HG02798 (cell line): ENCODE measurements around the gene CCDC33.

Experiments used
- ATAC-seq: cut with Tn5 transposase; IDR thresholded peaks from one replicate; pipeline ENCODE4 v1.9.1; 2021; ENCODE audit warnings: mild to moderate bottlenecking; ENCODE audit not compliant: unreplicated experiment, poor library complexity

Gene CCDC33

DNA sequence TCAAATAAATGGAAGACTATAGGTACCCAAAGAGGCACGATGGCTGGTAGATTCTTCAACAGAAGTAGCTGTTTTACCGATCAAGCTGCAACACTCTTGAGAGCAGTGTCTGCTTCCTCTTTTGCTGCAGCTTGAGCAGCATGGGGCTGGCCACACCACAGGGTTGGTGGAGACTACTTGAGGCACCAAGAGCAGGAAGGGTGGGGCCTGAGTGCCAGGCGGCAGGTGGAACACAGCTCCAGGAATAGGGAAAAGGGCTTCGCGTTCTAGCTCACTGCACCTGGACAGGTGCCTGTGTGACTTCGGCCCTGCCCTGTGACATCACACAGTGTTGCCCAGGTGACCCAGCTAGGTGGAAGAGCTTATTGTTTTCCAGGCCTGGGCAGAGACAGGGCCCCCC is at the start of gene CCDC33:
CCDC33 (plus strand) TSS at position 365 of the 400 bp plus-strand sequence. CDS start 394 bp downstream, outside the sequence.
- ATAC-seq, result peak; percentile 57

DNA sequence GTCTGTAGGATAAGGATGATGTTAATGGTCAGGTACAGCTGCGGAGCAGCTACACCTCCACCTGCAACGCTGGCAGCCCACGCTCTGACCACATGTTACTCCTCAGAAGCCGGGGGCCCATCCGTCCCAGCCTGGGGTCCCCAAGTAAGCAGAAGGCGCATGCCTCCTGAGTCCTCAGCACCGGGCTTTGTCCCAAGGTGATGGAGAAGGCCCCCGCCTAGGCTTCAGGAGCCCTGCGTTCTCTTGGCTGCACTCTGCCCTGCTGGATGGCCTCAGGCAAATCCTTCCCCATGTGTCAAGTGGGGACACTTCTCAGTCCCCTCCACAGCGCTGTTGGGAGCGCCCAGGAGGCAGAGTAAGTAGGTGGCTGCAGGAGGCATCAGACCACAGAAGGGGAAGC is 47.9 kb upstream of the CCDC33 start:
- no peak for ATAC-seq

DNA sequence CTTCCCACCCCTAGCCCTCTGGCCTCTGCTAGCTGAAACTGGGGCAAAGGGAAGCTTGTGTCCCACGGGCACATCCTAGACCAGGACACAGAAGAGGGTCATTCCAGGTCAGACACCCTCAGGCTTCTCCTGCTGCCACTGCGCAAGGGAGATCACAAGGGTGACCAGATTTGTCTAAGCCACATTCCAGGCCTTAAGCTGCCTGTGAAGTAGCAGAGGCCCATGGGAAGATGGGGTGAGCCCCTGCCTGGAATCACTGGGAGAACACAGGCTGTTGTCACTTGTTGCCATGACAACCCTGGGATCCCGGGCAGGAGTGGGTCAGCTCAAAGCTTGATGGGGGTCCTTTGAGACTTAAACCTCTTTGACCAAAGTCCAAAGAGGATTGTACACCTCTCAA is 44.3 kb upstream of the CCDC33 start:
- no peak for ATAC-seq

DNA sequence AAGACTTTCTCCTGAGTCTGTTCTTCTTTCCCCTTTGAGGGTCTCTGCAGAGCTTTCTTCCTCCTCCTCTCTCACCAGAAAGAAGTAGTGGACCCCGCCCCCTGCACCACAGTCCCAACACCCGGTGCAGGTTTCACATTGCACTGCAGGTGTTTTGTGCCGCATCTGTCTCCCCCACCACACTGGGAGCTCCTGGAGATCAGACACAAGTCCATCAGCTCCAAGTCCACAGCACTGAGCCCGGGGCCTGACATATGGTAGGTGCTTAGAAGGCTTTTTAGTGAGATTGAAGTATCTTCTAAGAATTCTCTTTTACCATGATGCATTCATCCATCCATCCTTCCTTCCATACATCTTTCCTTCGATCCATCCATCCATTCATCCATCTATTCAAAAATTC is 43.4 kb upstream of the CCDC33 start:
- ATAC-seq, result no peak

DNA sequence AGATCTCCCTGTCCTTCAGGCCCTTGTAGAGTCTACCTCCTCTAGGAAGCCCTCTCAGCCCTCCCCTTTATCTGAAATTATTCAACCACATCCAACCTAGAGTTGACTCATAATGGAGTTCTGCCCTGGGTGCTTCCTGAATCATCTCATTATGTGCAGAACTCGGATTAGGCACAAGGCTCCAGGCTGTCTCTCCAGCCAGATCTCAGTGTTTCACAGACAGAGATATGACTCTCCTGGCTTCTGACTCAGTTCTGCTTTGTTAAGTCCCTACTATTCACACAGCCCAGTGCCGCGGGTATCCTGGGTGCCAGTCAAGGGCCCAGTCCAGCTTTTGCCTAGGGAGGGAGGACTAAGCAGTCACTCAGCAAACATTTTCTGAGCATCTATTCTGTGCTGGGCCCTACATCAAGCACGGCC is 42.8 kb upstream of the CCDC33 start:
- ATAC-seq, result no peak

DNA sequence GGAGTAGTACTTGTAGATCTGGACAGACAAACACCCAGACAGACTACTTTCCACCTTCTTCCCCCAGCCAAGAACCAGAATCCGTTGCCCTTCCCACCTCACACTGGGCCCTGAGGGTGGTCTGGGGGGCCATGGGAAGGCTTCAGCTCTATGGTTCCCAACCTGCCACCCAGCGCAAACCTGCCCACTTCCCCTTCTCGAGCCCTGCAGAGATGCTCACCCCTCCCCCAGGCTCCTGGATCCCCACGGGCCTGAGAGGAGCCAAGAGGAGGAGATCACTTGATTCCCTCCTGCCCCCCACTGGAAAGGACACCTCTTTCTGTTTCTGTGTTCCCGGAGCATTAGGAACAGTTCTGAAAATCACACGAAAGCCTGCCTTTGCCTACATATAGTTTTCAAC is 42.2 kb upstream of the CCDC33 start:
- no peak for ATAC-seq

DNA sequence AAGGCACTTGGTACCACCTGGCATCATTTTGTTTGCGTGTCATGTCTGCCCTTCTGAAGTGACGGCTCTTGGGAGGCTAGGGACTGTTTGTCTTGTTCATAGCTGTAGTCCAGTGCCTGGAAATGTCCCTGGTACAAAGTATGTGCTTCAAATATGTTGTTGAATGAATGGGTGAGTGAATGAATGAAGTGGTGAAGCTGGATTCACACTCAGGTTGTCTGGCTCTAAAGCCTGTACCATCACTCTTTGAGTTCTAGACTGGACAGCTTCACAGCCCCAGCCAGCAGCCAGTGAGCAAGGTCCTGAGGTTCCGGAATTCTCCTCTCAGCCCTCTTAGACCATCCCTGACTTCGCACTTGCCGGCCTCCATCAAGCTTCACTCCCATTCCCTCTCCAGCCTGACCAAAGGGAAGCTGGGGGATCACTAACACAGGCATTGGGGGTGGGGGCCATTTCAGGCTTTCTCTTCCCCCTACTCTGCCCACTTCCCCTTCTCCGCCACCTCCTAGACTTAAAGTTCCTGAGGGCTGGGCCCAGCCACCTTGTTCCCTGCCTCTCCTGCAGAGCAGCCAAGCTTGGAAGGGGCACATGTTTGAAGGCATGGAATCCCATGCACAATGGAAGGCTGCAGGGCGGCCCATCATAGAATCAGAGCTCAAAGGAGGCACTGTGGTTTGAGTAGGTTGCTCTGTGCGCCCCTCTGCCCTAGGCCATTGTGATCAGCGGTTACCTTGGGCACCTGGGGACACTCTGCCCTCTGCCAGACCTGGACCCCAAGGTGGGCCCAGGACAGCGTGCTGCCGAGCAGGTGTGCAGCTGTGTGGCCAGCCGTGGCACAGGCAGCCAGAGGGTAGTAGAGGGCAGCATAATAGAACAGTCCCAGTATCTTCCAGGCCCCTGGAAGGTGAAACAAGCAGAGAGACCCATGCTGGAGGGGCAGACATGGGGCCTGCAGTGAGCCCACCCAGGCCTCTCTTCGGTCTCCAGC is 41.3 kb upstream of the CCDC33 start:
- no peak for ATAC-seq

DNA sequence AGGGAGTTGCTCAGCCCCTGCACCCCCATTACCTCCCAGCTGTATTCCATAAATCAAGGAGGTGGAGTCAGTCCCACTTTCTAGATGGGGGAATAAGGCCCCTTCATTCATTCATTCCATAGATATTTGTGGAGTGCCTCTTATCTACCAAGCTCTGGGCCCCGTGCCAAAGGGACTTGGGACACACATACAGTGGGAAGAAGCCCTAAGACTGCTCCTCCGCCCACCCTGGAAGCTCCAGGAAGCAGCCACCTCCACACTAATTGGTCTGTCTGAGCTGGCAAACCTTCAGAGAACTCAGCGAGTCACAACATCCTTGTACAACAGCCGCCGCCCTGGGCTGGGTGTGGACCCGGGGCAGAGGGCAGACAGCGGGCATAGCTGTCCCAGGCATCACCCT is 40.0 kb upstream of the CCDC33 start:
- ATAC-seq, result no peak

DNA sequence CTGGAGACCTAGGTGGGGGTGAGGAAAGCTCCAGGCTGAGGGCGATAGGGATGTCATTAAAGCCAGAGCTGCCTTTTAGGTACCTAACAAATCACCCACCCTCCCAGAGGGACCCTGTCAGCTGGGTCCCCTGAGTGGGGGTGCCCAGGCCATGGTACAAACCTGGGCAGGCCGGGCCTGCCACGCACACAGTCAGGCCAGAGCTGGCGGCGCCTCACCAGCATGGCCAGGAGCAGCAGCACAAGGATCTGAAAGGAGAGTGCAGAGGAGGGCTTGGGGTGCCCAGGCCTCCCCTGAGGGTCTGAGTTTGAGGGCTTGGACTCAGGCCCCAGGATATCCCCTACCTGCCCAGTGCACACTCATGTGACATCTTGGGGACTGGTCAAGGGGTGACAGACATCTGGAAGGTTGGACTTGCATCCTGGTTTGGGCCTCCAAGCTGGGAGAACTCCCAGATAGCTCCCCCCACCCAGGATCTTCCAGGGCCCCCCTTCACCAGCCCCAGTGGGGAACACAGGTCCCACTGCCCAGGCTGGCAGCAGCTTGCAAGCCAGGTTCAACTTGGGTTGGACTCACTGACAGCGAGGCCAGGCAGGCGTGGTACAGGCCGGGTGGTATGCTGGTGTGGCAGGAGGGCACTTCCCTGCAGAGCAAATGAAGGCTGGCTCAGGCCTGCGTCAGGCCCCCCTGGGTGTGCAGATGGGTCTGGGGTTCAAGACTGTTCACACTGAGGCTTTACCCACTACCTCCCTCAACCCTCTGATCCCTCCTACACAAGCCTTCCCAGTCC is 38.8 kb upstream of the CCDC33 start:
- no peak for ATAC-seq

DNA sequence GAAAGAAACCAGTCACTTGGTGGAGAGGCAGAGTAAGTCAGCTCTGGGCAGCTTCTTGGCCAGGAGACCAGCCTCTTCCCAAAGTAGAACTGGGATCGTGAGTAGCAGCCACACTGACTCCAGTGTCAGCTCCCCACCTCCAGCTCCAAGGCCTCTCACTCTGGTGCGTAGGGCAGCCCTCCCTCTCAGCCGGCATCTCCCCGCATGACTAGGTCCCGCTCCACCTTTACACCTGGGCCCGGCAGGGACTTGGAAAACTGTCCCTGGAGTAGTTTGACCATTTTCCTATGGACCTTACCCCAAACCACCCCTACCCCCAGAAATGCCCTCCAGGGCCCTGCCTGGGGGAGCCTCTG is 36.9 kb upstream of the CCDC33 start:
- ATAC-seq, result no peak

DNA sequence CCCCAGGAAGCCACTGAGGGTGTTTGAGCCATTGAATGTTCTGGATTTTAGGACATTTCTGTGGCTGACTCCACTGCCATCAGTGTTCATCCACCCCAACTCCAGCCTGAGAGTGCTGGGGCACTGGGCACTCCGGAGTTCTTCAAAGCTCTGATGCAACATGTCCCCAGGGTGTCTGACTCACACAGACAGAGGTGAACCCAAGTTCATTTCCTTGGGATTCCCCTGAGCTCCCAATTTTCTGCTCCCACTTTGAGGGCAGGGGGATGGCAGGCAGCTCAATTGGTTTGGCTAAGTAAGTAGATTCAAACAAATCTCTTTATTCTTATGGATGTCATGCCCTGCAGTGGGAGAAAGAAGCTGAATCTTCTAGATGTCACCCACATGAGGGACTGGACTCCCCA is 35.7 kb upstream of the CCDC33 start:
- no peak for ATAC-seq

DNA sequence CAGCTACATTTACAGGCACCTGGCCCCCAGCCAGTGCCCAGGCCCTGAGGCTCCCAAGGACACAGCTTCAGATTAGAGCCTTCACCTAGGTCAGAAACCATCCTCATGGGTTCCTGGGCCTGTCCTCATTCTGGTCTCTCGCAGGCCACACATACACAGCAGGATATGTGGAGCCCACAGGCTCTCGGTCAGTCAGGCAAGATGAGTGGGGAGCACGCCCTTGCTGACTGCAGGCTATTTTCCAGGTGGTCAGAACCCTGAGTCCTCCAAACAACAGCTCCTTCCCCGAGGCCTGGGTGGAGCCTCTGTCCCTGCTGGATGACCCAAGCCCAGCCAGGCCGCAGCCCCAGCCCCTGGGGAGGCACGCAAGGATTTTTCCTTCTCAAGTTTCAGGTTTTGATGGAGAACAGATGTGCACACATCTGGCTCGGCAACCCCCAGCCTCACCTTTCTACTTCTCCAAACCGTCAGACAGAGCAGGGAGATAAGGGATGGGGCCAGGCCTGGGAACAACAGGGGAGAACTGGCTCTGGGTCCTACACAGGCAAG is 35.2 kb upstream of the CCDC33 start:
- ATAC-seq, result no peak

DNA sequence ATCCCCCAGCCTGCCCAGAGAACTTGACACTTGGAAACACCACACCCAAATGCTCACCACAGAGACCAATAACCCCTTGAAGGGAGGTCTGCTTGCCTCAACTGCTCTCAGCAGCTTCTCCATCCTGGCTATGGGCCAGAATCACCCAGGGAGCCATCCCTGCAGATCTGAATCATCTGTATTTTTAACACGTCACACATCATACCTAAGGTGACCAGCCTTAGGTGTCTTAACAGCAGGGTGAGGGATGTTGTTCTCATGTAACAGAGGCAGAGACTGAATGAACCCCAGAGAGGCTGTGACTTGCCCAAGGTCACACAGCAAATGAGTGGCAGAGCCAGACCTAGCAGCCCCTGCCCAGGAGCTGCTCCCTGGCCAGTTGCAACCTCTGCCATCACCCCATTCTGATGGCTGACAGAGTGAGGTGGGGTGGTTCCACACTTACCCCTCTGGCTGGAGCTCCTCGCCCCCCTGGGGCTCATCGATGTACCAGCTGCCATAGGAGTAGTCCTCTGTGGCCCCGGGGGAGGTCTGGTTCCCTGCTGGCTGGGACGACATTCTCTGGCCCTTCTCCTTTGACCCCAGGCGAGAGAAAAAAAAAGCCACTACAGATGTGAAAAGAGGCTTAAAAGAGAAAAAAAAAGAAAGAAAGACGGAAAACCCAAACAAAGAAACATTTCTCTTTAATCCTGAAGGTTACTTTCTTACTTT is 34.3 kb upstream of the CCDC33 start:
- ATAC-seq, result no peak

DNA sequence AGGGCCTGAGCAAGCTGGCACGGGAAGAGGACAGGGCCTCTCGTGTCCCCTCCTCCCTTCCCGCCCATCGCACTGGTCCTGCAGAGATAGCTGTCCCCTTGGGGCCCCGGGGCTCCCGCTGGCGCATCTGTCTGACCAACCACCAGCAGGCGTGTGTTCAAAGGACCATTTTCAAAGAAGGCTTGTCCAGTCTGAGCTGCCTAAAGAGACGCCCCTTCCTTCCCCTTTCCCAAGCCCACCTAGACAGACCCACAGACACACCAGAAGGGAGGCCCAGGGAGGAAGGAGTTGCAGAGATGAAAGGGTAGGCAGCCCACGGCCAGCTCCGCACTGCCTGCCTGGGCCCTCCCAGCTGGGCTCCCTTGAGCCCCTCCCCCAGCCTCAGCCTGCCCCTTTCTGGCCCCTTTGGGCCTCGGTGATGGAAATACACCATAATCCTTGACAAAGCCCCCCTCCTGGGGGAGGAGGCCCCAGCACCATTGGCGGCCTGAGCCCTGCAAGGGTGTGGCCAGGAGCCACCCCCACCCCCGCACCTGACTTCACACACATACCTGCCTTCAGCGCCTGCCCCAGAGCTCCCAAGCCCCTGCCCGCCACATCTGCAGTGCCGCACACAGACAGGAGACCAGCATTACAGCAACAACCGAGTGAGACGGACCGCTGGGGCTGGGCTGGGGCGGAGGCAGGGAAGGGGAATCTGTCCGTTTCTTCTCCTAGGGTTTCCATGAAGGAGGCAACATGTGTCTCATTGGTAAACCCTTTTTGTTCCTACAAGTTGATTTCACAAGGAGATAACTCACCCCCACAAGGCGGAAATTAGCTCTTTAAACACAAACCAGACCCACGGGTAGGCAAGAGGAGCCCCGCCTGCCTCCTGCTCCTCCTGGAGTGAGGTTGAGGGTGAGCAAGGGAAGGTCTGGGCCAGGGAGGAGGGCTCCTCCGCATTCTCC is 33.4 kb upstream of the CCDC33 start, which contains the start of gene STRA6:
STRA6 (minus strand) TSS at position 336 of the 950 bp plus-strand sequence. CDS start 520 bp downstream, outside the sequence.
- ATAC-seq, result no peak

DNA sequence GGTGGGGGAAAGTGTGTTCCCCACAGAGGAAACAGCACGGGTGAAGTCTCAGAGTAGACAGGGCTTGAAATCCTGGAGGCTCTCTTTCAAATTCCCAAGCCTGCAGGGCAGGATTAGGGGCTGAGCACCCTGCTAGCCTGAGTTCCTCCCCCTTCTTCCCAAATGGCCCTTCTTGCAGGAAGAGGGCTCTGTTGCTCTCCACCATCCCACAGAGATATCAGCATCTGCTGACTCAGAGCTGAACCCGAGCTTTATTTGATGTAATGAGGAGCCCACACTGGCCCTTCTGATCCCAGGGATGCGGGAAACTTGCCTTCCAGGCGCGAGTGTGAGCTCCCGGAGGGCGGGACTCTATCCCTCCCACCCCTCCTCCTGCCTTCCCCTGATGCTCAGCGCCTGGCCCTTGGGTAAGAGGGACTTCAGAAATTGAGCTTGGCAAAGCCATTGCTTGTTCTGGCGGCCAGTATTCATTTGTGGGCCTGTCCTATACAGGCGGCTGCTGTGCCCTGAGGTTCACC is 32.2 kb upstream of the CCDC33 start:
- ATAC-seq, result no peak

DNA sequence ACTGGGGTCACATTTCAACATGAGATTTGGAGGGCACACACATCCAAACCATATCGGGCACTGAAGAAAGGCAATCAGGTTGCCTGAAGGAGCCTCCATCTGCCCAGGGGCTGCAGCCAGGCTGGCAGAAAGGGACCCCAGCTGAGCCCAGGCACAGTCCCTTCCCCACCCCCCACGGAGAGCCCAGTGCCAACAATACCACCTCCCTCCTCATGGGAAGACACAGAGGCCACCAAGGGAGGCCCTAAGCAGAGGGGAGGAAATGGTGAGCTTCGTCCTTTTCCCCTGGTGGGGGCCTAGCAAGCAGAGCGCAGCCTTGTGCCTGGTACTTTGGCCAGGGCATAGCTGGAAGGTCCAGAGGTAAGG is 30.6 kb upstream of the CCDC33 start:
- no peak for ATAC-seq

DNA sequence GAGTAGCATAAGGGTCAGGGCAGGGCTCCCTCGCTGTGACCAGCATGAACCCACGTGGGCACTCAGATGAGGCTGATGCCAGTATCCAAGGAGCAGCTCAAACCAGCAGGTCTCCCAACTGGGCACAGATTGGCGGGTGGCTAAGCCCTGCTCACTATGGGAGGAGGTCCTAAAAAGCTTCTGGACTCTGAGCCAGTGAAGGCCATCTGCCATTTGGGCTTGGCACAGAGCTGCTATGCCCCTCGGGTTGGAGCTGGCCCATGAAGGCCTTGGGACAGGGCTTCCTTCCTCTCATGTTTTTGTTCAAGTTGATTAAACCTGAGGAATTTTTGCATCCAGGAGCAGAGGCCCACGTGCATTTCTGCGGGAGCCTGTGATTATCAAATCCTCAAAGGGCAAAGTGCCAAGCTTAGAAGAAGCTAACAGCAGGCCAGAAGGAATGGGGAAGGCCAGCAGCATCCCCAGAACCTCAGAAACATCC is 29.3 kb upstream of the CCDC33 start:
- no peak for ATAC-seq

DNA sequence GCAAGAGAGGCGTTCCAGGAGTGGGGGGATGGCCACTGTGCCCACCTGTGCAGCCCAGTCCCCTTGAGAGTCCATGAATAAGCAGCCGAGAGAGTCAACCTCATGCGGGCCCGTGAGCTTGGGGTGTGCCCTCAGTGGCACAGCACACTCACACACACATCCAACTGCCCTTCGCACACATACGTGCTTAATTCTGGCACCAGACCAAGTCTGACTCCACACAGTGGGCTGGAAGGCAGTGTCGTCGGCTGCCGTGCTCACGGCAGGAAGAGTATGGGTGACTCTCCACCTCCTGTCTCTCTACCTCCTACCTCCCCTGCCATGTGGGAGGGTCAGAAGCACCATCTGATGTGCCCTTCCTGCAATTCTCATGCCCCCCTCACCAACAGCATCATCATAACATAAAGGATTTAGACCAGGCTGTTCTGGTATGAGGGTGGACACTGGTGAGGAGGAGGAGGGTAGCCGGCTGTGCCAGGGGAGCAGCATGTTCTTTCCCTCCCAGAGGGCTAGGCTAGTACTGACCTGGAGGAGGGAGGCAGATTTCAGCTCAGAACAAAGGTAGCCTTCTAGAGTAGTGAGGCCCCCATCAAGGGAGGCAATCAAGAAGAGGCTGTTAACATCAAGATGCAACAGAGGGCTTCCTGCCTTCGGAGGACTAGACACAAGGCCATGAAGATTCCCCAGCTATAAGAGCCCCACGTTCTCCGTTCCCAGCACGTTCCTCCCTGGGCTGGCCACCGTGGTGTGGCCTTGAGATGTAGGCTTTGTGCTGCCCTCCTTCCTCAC is 28.3 kb upstream of the CCDC33 start:
- no peak for ATAC-seq
